IMR-90 (cell line): Measurements from ENCODE around the gene MALSU1. TPM values are rescaled to one million over a fixed set of nuclear protein-coding genes. Genes with fewer than 3 reads are reported as not detected.
A peak's percentile ranks its signal among the peaks of the same experiment; 100 is the strongest.

Experiments used
- ATAC-seq: fragments of 200-7000 bp; cut with Tn5 transposase; 2 replicates; pipeline ENCODE4 v1.9.1; 2020; ENCODE audit warnings: low read depth, mild to moderate bottlenecking, moderate library complexity
- Bru-seq: library from RNA; stranded (reverse); fragments of 400-500 nt; gene quantifications from one replicate; lab custom pipeline; 2021; lab: Mats Ljungman, UMichigan
- BruChase-seq, 2 experiments: library from RNA; stranded (reverse); fragments of 400-500 nt; gene quantifications; one replicate each; lab custom pipeline; 2021; lab: Mats Ljungman, UMichigan
- BruUV-seq: library from RNA; stranded (reverse); fragments of 400-500 nt; replicated peaks from 2 replicates; lab custom pipeline; 2021; lab: Mats Ljungman, UMichigan
- CTCF ChIA-PET: fragments of 300-600 bp; formaldehyde crosslinking; extraction: SDS; loops from one replicate; lab custom pipeline; 2021; ENCODE audit warnings: antibody characterized with exemption; lab: Yijun Ruan, JAX
- POLR2A ChIA-PET: fragments of 300-600 bp; sonication (Branson Sonifier 250); formaldehyde crosslinking; loops from one replicate; lab custom pipeline; 2022; ENCODE audit warnings: antibody characterized with exemption; ENCODE audit not compliant: unreplicated experiment; lab: Charles Lee
- DNase-seq: peaks from one replicate; pipeline ENCODE4 v3.0.0; 2013
- H2AFZ ChIP-seq: replicated peaks from 2 replicates; pipeline ENCODE3; 2013; ENCODE audit warnings: low read length, mild to moderate bottlenecking; ENCODE audit not compliant: poor library complexity
- H2AK5ac ChIP-seq: 2 replicates; pipeline ENCODE4 v1.6.1; 2013; ENCODE audit warnings: low read depth, low read length, inconsistent platforms
- H2AK9ac ChIP-seq: replicated peaks from 2 replicates; pipeline ENCODE3; 2013; ENCODE audit warnings: mild to moderate bottlenecking, low read depth, low read length, moderate library complexity; ENCODE audit not compliant: poor library complexity
- H2BK120ac ChIP-seq: 2 replicates; pipeline ENCODE4 v1.6.1; 2013; ENCODE audit warnings: low read depth, low read length, inconsistent platforms
- H2BK15ac ChIP-seq: 3 replicates; pipeline ENCODE4 v1.6.1; 2013; ENCODE audit warnings: low read depth, low read length, inconsistent platforms
- H2BK20ac ChIP-seq: 2 replicates; pipeline ENCODE4 v1.6.1; 2013; ENCODE audit warnings: low read depth, mild to moderate bottlenecking, inconsistent platforms, low read length, moderate library complexity
- H2BK5ac ChIP-seq: 2 replicates; pipeline ENCODE4 v1.6.1; 2013; ENCODE audit warnings: mild to moderate bottlenecking, low read depth, low read length, inconsistent platforms; ENCODE audit not compliant: poor library complexity, severe bottlenecking
- H3K14ac ChIP-seq: replicated peaks from 2 replicates; pipeline ENCODE4 v1.6.1; 2013; ENCODE audit warnings: low read depth, low read length, inconsistent platforms
- H3K18ac ChIP-seq: 2 replicates; pipeline ENCODE4 v1.6.1; 2013; ENCODE audit warnings: low read depth, low read length, control low read depth
- H3K23ac ChIP-seq: 2 replicates; pipeline ENCODE4 v1.6.1; 2013; ENCODE audit warnings: low read depth, low read length, inconsistent platforms
- H3K27ac ChIP-seq: 2 replicates; pipeline ENCODE4 v1.5.1; 2013; ENCODE audit warnings: mild to moderate bottlenecking, control low read depth, low read length; ENCODE audit not compliant: insufficient read depth
- H3K27me3 ChIP-seq: 2 replicates; pipeline ENCODE4 v1.6.1; 2013; ENCODE audit warnings: low read length; ENCODE audit not compliant: control insufficient read depth, insufficient read depth
- H3K36me3 ChIP-seq: 2 replicates; pipeline ENCODE4 v1.6.1; 2013; ENCODE audit warnings: low read length, mixed read lengths; ENCODE audit not compliant: control insufficient read depth, insufficient read depth
- H3K4ac ChIP-seq: 2 replicates; pipeline ENCODE4 v1.6.1; 2013; ENCODE audit warnings: low read depth, low read length, inconsistent platforms
- H3K4me1 ChIP-seq: 2 replicates; pipeline ENCODE4 v1.6.1; 2013; ENCODE audit warnings: low read length, mixed read lengths; ENCODE audit not compliant: control insufficient read depth, insufficient read depth
- H3K4me2 ChIP-seq: 2 replicates; pipeline ENCODE4 v1.6.1; 2013; ENCODE audit warnings: low read depth, mild to moderate bottlenecking, control low read depth, low read length, moderate library complexity
- H3K4me3 ChIP-seq: 2 replicates; pipeline ENCODE4 v1.5.1; 2013; ENCODE audit warnings: low read depth, mild to moderate bottlenecking, control low read depth, low read length, moderate library complexity; ENCODE audit not compliant: insufficient read depth
- H3K56ac ChIP-seq: 2 replicates; pipeline ENCODE4 v1.6.1; 2013; ENCODE audit warnings: low read length, inconsistent platforms; ENCODE audit not compliant: insufficient read depth; ENCODE audit errors: extremely low read depth
- H3K79me1 ChIP-seq, 2 experiments: 2 replicates each; pipeline ENCODE4 v1.6.1; 2013; ENCODE audit warnings: low read length in 2 of 2, inconsistent platforms in 1 of 2, low read depth in 1 of 2
- H3K9ac ChIP-seq: 2 replicates; pipeline ENCODE4 v1.6.1; 2013; ENCODE audit warnings: low read depth, low read length, control low read depth
- H3K9me1 ChIP-seq: 2 replicates; pipeline ENCODE4 v1.6.1; 2013; ENCODE audit warnings: low read length, inconsistent platforms; ENCODE audit not compliant: insufficient read depth
- H3K9me3 ChIP-seq: 2 replicates; pipeline ENCODE4 v1.6.1; 2013; ENCODE audit warnings: low read length; ENCODE audit not compliant: control insufficient read depth, insufficient read depth
- H4K20me1 ChIP-seq: 2 replicates; pipeline ENCODE4 v1.6.1; 2013; ENCODE audit warnings: low read length, inconsistent platforms; ENCODE audit not compliant: insufficient read depth
- H4K5ac ChIP-seq: 2 replicates; pipeline ENCODE4 v1.6.1; 2013; ENCODE audit warnings: mild to moderate bottlenecking, low read depth, low read length, control low read depth
- H4K8ac ChIP-seq, 2 experiments: 2 replicates each; pipeline ENCODE4 v1.6.1; 2013; ENCODE audit warnings: low read depth in 2 of 2, low read length in 2 of 2, control low read depth in 1 of 2, inconsistent platforms in 1 of 2
- H4K91ac ChIP-seq: 2 replicates; pipeline ENCODE4 v1.6.1; 2013; ENCODE audit warnings: low read depth, low read length, inconsistent platforms; ENCODE audit not compliant: insufficient read depth
- BHLHE40 ChIP-seq: fragments of 150-350 bp; IDR thresholded peaks from 2 replicates; pipeline ENCODE4 v1.6.1; 2016; ENCODE audit warnings: mild to moderate bottlenecking, low read depth, low read length
- CHD1 ChIP-seq: IDR thresholded peaks from 2 replicates; pipeline ENCODE4 v1.6.1; 2012; ENCODE audit warnings: low read depth, low read length, improper control_type of control experiment
- ELK1 ChIP-seq: fragments of 150-350 bp; IDR thresholded peaks from 2 replicates; pipeline ENCODE4 v1.6.1; 2016; ENCODE audit warnings: low read depth, mild to moderate bottlenecking, low read length, moderate library complexity, borderline replicate concordance
- FOS ChIP-seq: fragments of 150-350 bp; IDR thresholded peaks from 2 replicates; pipeline ENCODE4 v1.6.1; 2016; ENCODE audit warnings: low read depth, low read length
- MAZ ChIP-seq: IDR thresholded peaks from 2 replicates; pipeline ENCODE4 v1.6.1; 2012; ENCODE audit warnings: low read depth, mild to moderate bottlenecking, low read length, improper control_type of control experiment, moderate library complexity, borderline replicate concordance
- MXI1 ChIP-seq: IDR thresholded peaks from 2 replicates; pipeline ENCODE4 v1.6.1; 2012; ENCODE audit warnings: low read depth, mild to moderate bottlenecking, low read length, moderate library complexity, borderline replicate concordance
- NFE2L2 ChIP-seq: fragments of 150-350 bp; IDR thresholded peaks from 2 replicates; pipeline ENCODE4 v1.6.1; 2016; ENCODE audit warnings: low read depth, mild to moderate bottlenecking, low read length
- POLR2A ChIP-seq: IDR thresholded peaks from 2 replicates; pipeline ENCODE4 v1.6.1; 2012; ENCODE audit warnings: mild to moderate bottlenecking, low read depth, low read length
- RAD21 ChIP-seq: IDR thresholded peaks from 2 replicates; pipeline ENCODE4 v1.6.1; 2012; ENCODE audit warnings: low read length, improper control_type of control experiment
- RCOR1 ChIP-seq: IDR thresholded peaks from 2 replicates; pipeline ENCODE4 v1.6.1; 2012; ENCODE audit warnings: mild to moderate bottlenecking, low read length, improper control_type of control experiment; ENCODE audit not compliant: insufficient replicate concordance
- RFX5 ChIP-seq: IDR thresholded peaks from 2 replicates; pipeline ENCODE4 v1.8.0; 2012; ENCODE audit warnings: low read depth, mild to moderate bottlenecking, low read length, moderate library complexity
- SMC3 ChIP-seq: fragments of 150-350 bp; IDR thresholded peaks from 2 replicates; pipeline ENCODE4 v1.6.1; 2016; ENCODE audit warnings: low read depth, mild to moderate bottlenecking, antibody characterized with exemption, low read length, moderate library complexity
- USF2 ChIP-seq: fragments of 150-350 bp; IDR thresholded peaks from 2 replicates; pipeline ENCODE4 v1.6.1; 2017; ENCODE audit warnings: mild to moderate bottlenecking, antibody characterized with exemption, low read length, low read depth
- WGBS, 2 experiments: methylation state at CpG; one replicate each; pipeline versions ENCODE4 v1.1.5 to v1.1.7; 2013; ENCODE audit warnings: missing lambda C conversion rate in 2 of 2; ENCODE audit not compliant: insufficient read length in 1 of 2; ENCODE audit errors: extremely low coverage in 2 of 2; 5-methylcytosine and 5-hydroxymethylcytosine counted together
- dilution Hi-C: fragments of 300-500 bp; cut with HindIII; formaldehyde crosslinking; loops from one replicate; pipeline ENCODE4 v1.14.3; 2018; ENCODE audit warnings: low sequenced_read_pairs; ENCODE audit not compliant: unreplicated experiment
- in situ Hi-C: fragments of 300-500 bp; cut with MboI; formaldehyde crosslinking; loops from 3 replicates; pipeline ENCODE4 v1.14.3; 2019; ENCODE audit warnings: low sequenced_read_pairs, inconsistent platforms, mixed read lengths
- intact Hi-C: fragments of 100-400 bp; cut with micrococcal nuclease; formaldehyde crosslinking; loops from 2 replicates; pipeline ENCODE4 v1.10.0; 2022
- long read RNA-seq: library from polyadenylated mRNA; unstranded; transcript quantifications from one replicate; pipeline ENCODE4 v2.0.0, GENCODE V29; 2021; ENCODE audit not compliant: unreplicated experiment
- polyA plus RNA-seq, 3 experiments: library from polyadenylated mRNA; depleted of rRNA; stranded (reverse); fragments of >200 nt; gene quantifications; 2 replicates each; pipeline ENCODE4 v1.2.3, GENCODE V29; 2012; ENCODE audit warnings: low replicate concordance in 1 of 3
- total RNA-seq: library from RNA; depleted of rRNA; stranded (reverse); fragments of >200 nt; gene quantifications from 2 replicates; pipeline ENCODE4 v1.2.3, GENCODE V29; 2012; rRNA removed

MALSU1 gene
- total RNA-seq (30.5 and 47.8 TPM in 2 replicates), polyA plus RNA-seq (2012; rRNA removed) (36.0 and 54.4 TPM in 2 replicates), Bru-seq, nascent RNA (percentile 78 among the genes with signal in this experiment), BruChase-seq, experiment 1, labeled RNA remaining after a 6-hour chase (percentile 63 among the genes with signal in this experiment), BruChase-seq, experiment 2, labeled RNA remaining after a 2-hour chase (percentile 64 among the genes with signal in this experiment)
- 95.4 and 113 TPM in 2 replicates for polyA plus RNA-seq (2012; cell fraction: cytosol; rRNA removed)
- polyA plus RNA-seq (2012; cell fraction: nucleus; rRNA removed; ENCODE audit: low replicate concordance), result 33.6 and 35.6 TPM in 2 replicates
- long read RNA-seq, transcript MALSU1-202 (4 exons, 3,044 nt), result major isoform, 28 of 32 reads
- long read RNA-seq, partial matches to known transcripts, result 0 of 32 reads
- long read RNA-seq, other reads (novel, unspliced or antisense), result 4 of 32 reads

- Histone ChIP-seq H2AK5ac (peak within 1 kb of the TSS; percentile 80), H3K18ac (peak within 1 kb of the TSS; percentile 74), H3K79me1 (peaks cover 8 to 32% of the 10 kb centered on the region in 2 experiments; a peak in 3 of 4 replicates), H2AK9ac (peak within 1 kb of the TSS; percentile 95), H3K9me3 (no peaks in the 10 kb centered on the region), H3K4ac (peak within 1 kb of the TSS; percentile 86), H4K8ac (peak within 1 kb of the TSS; percentile 96 to 100), H3K56ac (peak within 1 kb of the TSS; percentile 81), H2BK120ac (peak within 1 kb of the TSS; percentile 88), H2BK20ac (peak within 1 kb of the TSS; percentile 6; the same call in 1 of the 2 replicates), H3K23ac (peak within 1 kb of the TSS; percentile 89), H3K9ac (peak within 1 kb of the TSS; percentile 92), H3K27me3 (no peaks in the 10 kb centered on the region), H3K4me2 (peak within 1 kb of the TSS; percentile 99), H3K4me3 (peak within 1 kb of the TSS; percentile 85), H4K91ac (peak within 1 kb of the TSS; percentile 81), H2AFZ (peak within 1 kb of the TSS; percentile 92), H3K27ac (peak within 1 kb of the TSS; percentile 85), H2BK5ac (peak within 1 kb of the TSS; percentile 76), H4K5ac (peak within 1 kb of the TSS; percentile 98), H3K4me1 (peaks cover 5% of the 10 kb centered on the region), H3K9me1 (peaks cover 13% of the 10 kb centered on the region), H4K20me1 (peaks cover 7% of the 10 kb centered on the region; the same call in 1 of the 2 replicates), H2BK15ac (peak within 1 kb of the TSS; percentile 84; the same call in 2 of the 3 replicates), H3K36me3 (no peaks in the 10 kb centered on the region), H3K14ac (peak within 1 kb of the TSS; percentile 90)
- intact Hi-C loops (no loop called here), dilution Hi-C loops (no loop called here), in situ Hi-C loops (no loop called here)
- peak; percentile 96 for DNase-seq
- peak; percentile 99 for ATAC-seq
- ChIA-PET POLR2A (interaction anchor here (0.5 kb wide), 1 partner anchor 161 kb away, joined by 4 read pairs; no protein-coding TSS in a partner anchor), CTCF (no interaction called here)
- no TSS peak for BruUV-seq
- 1% methylated on average over 39 of the region's 59 CpGs; no CpG with 5 or more reads in 1 of the 2 experiments for WGBS, 2 experiments
- no peak for TF ChIP-seq CHD1
- TF ChIP-seq ELK1, result no peak
- TF ChIP-seq BHLHE40, result peak; percentile 8; the same call in 1 of the 2 replicates
- 0 out of 2 replicates have a peak, but pooled peaks have one; percentile 69 for TF ChIP-seq MXI1
- peak; percentile 71 for TF ChIP-seq POLR2A
- TF ChIP-seq FOS, result no peak
- no peak for TF ChIP-seq RAD21
- peak; percentile 8 for TF ChIP-seq RCOR1
- no peak for TF ChIP-seq USF2
- peak; percentile 59; the same call in 1 of the 2 replicates for TF ChIP-seq MAZ
- TF ChIP-seq NFE2L2, result no peak
- TF ChIP-seq RFX5, result no peak
- TF ChIP-seq SMC3, result no peak
Measured at GRCh38 chr7:23298885-23299769, at the start of gene MALSU1. MALSU1 (plus strand) TSS chr7:23299339; CDS start chr7:23299353, 14 bp downstream.
